ENCODE measurements around the gene VANGL2. TPM values are rescaled to one million over a fixed set of nuclear protein-coding genes. Genes with fewer than 3 reads are reported as not detected.

VANGL2 gene
- total and polyA plus RNA-seq, 2 of the 8 experiments (the other 6 are each of a cell fraction or from before 2014, with no cell fraction given): 62.5 to 118 TPM

GRCh38 chr1:160369087-160369486 is 31.3 kb upstream of the VANGL2 start (continued):
- no peak for TF ChIP-seq NANOG (IDR thresholded peaks at IDR 0.05; ENCODE audit: insufficient read depth, low read depth, low read length, poor library complexity, severe bottlenecking)
